H1 (cell line): ENCODE measurements around the gene NDEL1. TPM values are rescaled to one million over a fixed set of nuclear protein-coding genes. Genes with fewer than 3 reads are reported as not detected.

Experiments used
- FOSL1 ChIP-seq: IDR thresholded peaks from 2 replicates; pipeline ENCODE4 v1.6.1; 2011; ENCODE audit warnings: mild to moderate bottlenecking, low read depth, low read length, moderate library complexity; ENCODE audit not compliant: insufficient read depth
- TAF7 ChIP-seq: optimal IDR thresholded peaks from 2 replicates; pipeline ENCODE3; 2011; ENCODE audit warnings: low read depth, mild to moderate bottlenecking, inconsistent platforms, low read length, moderate library complexity, borderline replicate concordance
- polyA plus RNA-seq, 7 experiments: library from polyadenylated mRNA; depleted of rRNA in 3 of 7; stranded (reverse) in 5 of 7; unstranded in 2 of 7; fragments of >200 nt in 5 of 7; fragments of 200-250 nt in 2 of 7; gene quantifications; 1 replicate in 5 of 7; 2 replicates in 1 of 7; 4 replicates in 1 of 7; pipeline versions ENCODE4 v1.2.1 to v1.2.3, GENCODE V29; 2011 to 2013; ENCODE audit warnings: missing spikeins in 2 of 7, mixed read lengths in 2 of 7
- total RNA-seq: library from RNA; stranded (reverse); fragmentation: NEBNext Ultra II Directional; extraction: Animal tissue kit (Norgen Biotek cat#: 25700); gene quantifications from 2 replicates; pipeline ENCODE4 v1.2.1, GENCODE V29; 2021
- TF ChIP-seq, protein P1 (sequence below): fragments of 300-600 bp; sonication (generic); IDR thresholded peaks from 2 replicates; pipeline ENCODE4 v1.7.1; 2012; ENCODE audit warnings: low read length, moderate library complexity, mild to moderate bottlenecking, inconsistent platforms; ENCODE audit not compliant: insufficient replicate concordance
- TF ChIP-seq, protein P2 (sequence below): IDR thresholded peaks from 2 replicates; pipeline ENCODE4 v1.6.1; 2011; ENCODE audit warnings: low read depth, mild to moderate bottlenecking, low read length; ENCODE audit not compliant: insufficient read depth

Gene NDEL1
- total and polyA plus RNA-seq, 2 of the 8 experiments (the other 6 are each of a cell fraction or from before 2014, with no cell fraction given), result 31.1 to 32.9 TPM

DNA sequence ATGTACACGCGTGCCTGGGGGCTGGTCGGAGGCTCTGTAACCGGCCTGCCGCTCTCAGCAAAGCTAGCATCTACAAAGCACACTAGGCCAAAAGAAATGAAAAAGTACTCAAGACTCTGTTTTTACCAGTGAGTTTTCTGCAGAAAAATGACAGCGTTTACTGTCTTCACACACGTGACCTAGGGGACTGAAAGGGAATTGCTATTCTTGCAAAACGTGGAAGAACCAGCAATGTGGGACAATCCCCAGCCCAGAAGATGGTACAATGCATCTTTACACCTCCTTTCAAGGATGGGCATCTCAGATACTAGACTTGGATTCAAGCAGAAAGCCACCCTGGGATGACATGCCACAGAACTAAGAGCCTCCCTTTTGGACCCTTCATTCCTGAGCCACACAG is 41.5 kb downstream of the NDEL1 start (continued):
- TF ChIP-seq, protein P1, sequence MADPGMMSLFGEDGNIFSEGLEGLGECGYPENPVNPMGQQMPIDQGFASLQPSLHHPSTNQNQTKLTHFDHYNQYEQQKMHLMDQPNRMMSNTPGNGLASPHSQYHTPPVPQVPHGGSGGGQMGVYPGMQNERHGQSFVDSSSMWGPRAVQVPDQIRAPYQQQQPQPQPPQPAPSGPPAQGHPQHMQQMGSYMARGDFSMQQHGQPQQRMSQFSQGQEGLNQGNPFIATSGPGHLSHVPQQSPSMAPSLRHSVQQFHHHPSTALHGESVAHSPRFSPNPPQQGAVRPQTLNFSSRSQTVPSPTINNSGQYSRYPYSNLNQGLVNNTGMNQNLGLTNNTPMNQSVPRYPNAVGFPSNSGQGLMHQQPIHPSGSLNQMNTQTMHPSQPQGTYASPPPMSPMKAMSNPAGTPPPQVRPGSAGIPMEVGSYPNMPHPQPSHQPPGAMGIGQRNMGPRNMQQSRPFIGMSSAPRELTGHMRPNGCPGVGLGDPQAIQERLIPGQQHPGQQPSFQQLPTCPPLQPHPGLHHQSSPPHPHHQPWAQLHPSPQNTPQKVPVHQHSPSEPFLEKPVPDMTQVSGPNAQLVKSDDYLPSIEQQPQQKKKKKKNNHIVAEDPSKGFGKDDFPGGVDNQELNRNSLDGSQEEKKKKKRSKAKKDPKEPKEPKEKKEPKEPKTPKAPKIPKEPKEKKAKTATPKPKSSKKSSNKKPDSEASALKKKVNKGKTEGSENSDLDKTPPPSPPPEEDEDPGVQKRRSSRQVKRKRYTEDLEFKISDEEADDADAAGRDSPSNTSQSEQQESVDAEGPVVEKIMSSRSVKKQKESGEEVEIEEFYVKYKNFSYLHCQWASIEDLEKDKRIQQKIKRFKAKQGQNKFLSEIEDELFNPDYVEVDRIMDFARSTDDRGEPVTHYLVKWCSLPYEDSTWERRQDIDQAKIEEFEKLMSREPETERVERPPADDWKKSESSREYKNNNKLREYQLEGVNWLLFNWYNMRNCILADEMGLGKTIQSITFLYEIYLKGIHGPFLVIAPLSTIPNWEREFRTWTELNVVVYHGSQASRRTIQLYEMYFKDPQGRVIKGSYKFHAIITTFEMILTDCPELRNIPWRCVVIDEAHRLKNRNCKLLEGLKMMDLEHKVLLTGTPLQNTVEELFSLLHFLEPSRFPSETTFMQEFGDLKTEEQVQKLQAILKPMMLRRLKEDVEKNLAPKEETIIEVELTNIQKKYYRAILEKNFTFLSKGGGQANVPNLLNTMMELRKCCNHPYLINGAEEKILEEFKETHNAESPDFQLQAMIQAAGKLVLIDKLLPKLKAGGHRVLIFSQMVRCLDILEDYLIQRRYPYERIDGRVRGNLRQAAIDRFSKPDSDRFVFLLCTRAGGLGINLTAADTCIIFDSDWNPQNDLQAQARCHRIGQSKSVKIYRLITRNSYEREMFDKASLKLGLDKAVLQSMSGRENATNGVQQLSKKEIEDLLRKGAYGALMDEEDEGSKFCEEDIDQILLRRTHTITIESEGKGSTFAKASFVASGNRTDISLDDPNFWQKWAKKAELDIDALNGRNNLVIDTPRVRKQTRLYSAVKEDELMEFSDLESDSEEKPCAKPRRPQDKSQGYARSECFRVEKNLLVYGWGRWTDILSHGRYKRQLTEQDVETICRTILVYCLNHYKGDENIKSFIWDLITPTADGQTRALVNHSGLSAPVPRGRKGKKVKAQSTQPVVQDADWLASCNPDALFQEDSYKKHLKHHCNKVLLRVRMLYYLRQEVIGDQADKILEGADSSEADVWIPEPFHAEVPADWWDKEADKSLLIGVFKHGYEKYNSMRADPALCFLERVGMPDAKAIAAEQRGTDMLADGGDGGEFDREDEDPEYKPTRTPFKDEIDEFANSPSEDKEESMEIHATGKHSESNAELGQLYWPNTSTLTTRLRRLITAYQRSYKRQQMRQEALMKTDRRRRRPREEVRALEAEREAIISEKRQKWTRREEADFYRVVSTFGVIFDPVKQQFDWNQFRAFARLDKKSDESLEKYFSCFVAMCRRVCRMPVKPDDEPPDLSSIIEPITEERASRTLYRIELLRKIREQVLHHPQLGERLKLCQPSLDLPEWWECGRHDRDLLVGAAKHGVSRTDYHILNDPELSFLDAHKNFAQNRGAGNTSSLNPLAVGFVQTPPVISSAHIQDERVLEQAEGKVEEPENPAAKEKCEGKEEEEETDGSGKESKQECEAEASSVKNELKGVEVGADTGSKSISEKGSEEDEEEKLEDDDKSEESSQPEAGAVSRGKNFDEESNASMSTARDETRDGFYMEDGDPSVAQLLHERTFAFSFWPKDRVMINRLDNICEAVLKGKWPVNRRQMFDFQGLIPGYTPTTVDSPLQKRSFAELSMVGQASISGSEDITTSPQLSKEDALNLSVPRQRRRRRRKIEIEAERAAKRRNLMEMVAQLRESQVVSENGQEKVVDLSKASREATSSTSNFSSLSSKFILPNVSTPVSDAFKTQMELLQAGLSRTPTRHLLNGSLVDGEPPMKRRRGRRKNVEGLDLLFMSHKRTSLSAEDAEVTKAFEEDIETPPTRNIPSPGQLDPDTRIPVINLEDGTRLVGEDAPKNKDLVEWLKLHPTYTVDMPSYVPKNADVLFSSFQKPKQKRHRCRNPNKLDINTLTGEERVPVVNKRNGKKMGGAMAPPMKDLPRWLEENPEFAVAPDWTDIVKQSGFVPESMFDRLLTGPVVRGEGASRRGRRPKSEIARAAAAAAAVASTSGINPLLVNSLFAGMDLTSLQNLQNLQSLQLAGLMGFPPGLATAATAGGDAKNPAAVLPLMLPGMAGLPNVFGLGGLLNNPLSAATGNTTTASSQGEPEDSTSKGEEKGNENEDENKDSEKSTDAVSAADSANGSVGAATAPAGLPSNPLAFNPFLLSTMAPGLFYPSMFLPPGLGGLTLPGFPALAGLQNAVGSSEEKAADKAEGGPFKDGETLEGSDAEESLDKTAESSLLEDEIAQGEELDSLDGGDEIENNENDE, result no peak
- TF ChIP-seq TAF7 (no peak), FOSL1 (no peak)
- TF ChIP-seq, protein P2, sequence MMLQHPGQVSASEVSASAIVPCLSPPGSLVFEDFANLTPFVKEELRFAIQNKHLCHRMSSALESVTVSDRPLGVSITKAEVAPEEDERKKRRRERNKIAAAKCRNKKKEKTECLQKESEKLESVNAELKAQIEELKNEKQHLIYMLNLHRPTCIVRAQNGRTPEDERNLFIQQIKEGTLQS, result no peak
